Measurements from ENCODE around the gene ATP6V1C2.

ATP6V1C2 gene

DNA sequence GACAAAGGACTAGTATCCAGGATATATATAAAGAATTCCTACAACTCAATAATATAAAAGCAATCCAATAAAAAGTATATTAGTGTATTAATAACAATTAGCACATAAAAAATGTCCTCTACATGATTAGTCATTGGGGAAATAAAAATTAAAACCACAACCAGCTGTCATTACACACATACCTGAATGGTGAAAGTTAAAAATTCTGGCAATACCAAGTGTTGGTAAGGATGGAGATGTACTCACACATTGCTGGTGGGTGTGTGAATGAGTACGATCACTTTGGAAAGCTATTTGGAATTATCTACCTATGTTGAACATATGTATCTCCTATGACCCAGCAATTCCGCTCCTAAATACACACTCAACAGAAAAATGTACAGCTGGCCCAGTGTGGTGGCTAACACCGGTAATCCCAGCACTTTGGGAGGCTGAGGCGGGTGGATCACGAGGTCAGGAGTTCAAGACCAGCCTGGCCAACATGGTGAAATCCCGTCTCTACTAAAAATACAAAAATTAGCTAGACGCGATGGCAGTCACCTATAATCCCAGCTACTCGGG is 17.3 kb upstream of the ATP6V1C2 start:
- Histone ChIP-seq H2AFZ (ENCODE audit: low read length) (no peak overlapping the region), H3F3A (ENCODE audit: low read depth) (no peaks in the 10 kb centered on the region), H3K27me3 (ENCODE audit: insufficient read depth, low read length, poor library complexity, severe bottlenecking) (no peaks in the 10 kb centered on the region), H3K4me2 (ENCODE audit: low read depth, low read length, poor library complexity, severe bottlenecking) (no peak overlapping the region), H3K9me2 (replicated peaks; ENCODE audit: low read depth, low read length) (no peaks in the 10 kb centered on the region), H3K9me3 (ENCODE audit: insufficient read depth, low read depth, low read length) (no peaks in the 10 kb centered on the region), H3K36me3 (ENCODE audit: insufficient read depth, low read length) (no peaks in the 10 kb centered on the region), H3K79me2 (ENCODE audit: insufficient read depth, low read length) (no peaks in the 10 kb centered on the region), H3K9ac (ENCODE audit: low read depth, low read length, poor library complexity, severe bottlenecking) (no peak overlapping the region), H3K4me3 (ENCODE audit: low read length, poor library complexity, severe bottlenecking) (no peak overlapping the region), H3K4me1 (ENCODE audit: insufficient read depth, low read length, poor library complexity, severe bottlenecking) (no peaks in the 10 kb centered on the region), H4K20me1 (ENCODE audit: insufficient read depth, low read length, poor library complexity, severe bottlenecking) (no peaks in the 10 kb centered on the region)
- TF ChIP-seq, protein P1, sequence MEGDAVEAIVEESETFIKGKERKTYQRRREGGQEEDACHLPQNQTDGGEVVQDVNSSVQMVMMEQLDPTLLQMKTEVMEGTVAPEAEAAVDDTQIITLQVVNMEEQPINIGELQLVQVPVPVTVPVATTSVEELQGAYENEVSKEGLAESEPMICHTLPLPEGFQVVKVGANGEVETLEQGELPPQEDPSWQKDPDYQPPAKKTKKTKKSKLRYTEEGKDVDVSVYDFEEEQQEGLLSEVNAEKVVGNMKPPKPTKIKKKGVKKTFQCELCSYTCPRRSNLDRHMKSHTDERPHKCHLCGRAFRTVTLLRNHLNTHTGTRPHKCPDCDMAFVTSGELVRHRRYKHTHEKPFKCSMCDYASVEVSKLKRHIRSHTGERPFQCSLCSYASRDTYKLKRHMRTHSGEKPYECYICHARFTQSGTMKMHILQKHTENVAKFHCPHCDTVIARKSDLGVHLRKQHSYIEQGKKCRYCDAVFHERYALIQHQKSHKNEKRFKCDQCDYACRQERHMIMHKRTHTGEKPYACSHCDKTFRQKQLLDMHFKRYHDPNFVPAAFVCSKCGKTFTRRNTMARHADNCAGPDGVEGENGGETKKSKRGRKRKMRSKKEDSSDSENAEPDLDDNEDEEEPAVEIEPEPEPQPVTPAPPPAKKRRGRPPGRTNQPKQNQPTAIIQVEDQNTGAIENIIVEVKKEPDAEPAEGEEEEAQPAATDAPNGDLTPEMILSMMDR (conservative IDR thresholded peaks at IDR 0.05; ENCODE audit: low read length), result no peak
- no peak for TF ChIP-seq EZH2phosphoT487 (IDR thresholded peaks at IDR 0.05; ENCODE audit: borderline replicate concordance)

DNA sequence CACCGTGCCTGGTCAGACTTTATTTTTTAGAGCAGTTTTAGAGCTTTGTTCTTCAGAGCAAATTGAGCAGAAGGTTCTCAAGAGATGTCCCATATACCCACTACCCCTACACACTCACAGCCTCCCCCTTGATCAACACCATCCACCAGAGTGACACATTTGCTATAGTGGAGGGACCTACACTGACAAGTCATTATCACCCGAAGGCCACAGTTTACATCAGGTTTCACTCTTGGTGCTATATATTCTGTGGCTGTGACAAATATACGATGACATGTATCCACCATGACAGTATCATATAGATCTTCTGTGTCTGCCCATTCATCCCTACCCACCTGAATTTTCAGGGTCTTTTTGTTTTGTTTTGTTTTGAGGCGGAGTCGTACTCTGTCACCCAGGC is 15.4 kb upstream of the ATP6V1C2 start:
- H3K36me3 ChIP-seq (ENCODE audit: insufficient read depth, low read length), result no peaks in the 10 kb centered on the region
- no peak overlapping the region for H3K9ac ChIP-seq (ENCODE audit: low read depth, low read length, poor library complexity, severe bottlenecking)
- no peaks in the 10 kb centered on the region for H3K9me3 ChIP-seq (ENCODE audit: insufficient read depth, low read depth, low read length)
- H3F3A ChIP-seq (ENCODE audit: low read depth), result no peaks in the 10 kb centered on the region
- no peaks in the 10 kb centered on the region for H3K79me2 ChIP-seq (ENCODE audit: insufficient read depth, low read length)
- no peaks in the 10 kb centered on the region for H3K4me1 ChIP-seq (ENCODE audit: insufficient read depth, low read length, poor library complexity, severe bottlenecking)
- no peak overlapping the region for H3K4me3 ChIP-seq (ENCODE audit: low read length, poor library complexity, severe bottlenecking)
- no peaks in the 10 kb centered on the region for H4K20me1 ChIP-seq (ENCODE audit: insufficient read depth, low read length, poor library complexity, severe bottlenecking)
- H3K27me3 ChIP-seq (ENCODE audit: insufficient read depth, low read length, poor library complexity, severe bottlenecking), result no peaks in the 10 kb centered on the region
- no peak overlapping the region for H2AFZ ChIP-seq (ENCODE audit: low read length)
- TF ChIP-seq EZH2phosphoT487 (IDR thresholded peaks at IDR 0.05; ENCODE audit: borderline replicate concordance), result no peak
- TF ChIP-seq, protein P1 (conservative IDR thresholded peaks at IDR 0.05; ENCODE audit: low read length), result no peak
- H3K4me2 ChIP-seq (ENCODE audit: low read depth, low read length, poor library complexity, severe bottlenecking), result no peak overlapping the region
- H3K9me2 ChIP-seq (replicated peaks; ENCODE audit: low read depth, low read length), result no peaks in the 10 kb centered on the region

DNA sequence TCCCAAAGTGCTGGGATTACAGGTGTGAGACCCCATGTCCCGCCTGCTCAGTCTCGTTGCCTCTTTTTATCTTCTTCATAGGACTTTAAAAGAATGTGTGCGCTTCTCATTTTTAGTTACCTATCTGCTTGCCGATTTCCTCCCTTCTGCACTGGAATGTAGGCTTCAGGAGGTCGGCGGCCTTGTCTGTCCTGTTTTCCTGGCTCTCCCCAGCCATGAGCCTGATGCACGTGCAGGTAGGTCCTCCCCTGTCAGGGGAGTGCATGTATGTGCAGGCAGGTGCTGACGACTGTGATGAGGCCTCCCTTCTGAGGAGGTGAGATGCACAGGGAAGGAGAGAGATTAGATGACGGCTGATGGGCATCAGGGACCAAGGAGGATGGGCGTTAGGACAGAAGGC is 13.6 kb upstream of the ATP6V1C2 start:
- TF ChIP-seq, protein P1 (conservative IDR thresholded peaks at IDR 0.05; ENCODE audit: low read length), result no peak
- no peak for TF ChIP-seq EZH2phosphoT487 (IDR thresholded peaks at IDR 0.05; ENCODE audit: borderline replicate concordance)
- Histone ChIP-seq H3K9ac (ENCODE audit: low read depth, low read length, poor library complexity, severe bottlenecking) (no peak overlapping the region), H4K20me1 (ENCODE audit: insufficient read depth, low read length, poor library complexity, severe bottlenecking) (no peaks in the 10 kb centered on the region), H3K4me2 (ENCODE audit: low read depth, low read length, poor library complexity, severe bottlenecking) (no peak overlapping the region), H3K79me2 (ENCODE audit: insufficient read depth, low read length) (no peaks in the 10 kb centered on the region), H2AFZ (ENCODE audit: low read length) (no peak overlapping the region), H3K9me3 (ENCODE audit: insufficient read depth, low read depth, low read length) (no peaks in the 10 kb centered on the region), H3K4me1 (ENCODE audit: insufficient read depth, low read length, poor library complexity, severe bottlenecking) (no peaks in the 10 kb centered on the region), H3K4me3 (ENCODE audit: low read length, poor library complexity, severe bottlenecking) (no peak overlapping the region), H3F3A (ENCODE audit: low read depth) (no peaks in the 10 kb centered on the region), H3K27me3 (ENCODE audit: insufficient read depth, low read length, poor library complexity, severe bottlenecking) (no peaks in the 10 kb centered on the region), H3K9me2 (replicated peaks; ENCODE audit: low read depth, low read length) (no peaks in the 10 kb centered on the region), H3K36me3 (ENCODE audit: insufficient read depth, low read length) (no peaks in the 10 kb centered on the region)
